Endothelial cell of umbilical vein (primary cell): ENCODE measurements around the gene ATP8A2. TPM values are rescaled to one million over a fixed set of nuclear protein-coding genes. Genes with fewer than 3 reads are reported as not detected.
"Not testable (repeated sequence)": the region's sequence is repeated elsewhere in the genome, so short reads cannot be mapped to it uniquely, and the experiment has no call there.

Source experiments
- BruUV-seq: library from RNA; stranded (reverse); fragments of 400-500 nt; replicated peaks from 2 replicates; lab custom pipeline; 2021; lab: Mats Ljungman, UMichigan
- CTCF ChIA-PET: fragments of 300-600, 350-600 bp; sonication (Branson Sonifier 250); formaldehyde crosslinking; loops from one replicate; lab custom pipeline; 2021; ENCODE audit warnings: antibody characterized with exemption, inconsistent platforms; lab: Charles Lee
- POLR2A ChIA-PET: fragments of 300-600, 350-600 bp; sonication (Branson Sonifier 250); formaldehyde crosslinking; loops from one replicate; lab custom pipeline; 2021; ENCODE audit warnings: antibody characterized with exemption, inconsistent platforms; lab: Charles Lee
- DNase-seq: peaks from one replicate; pipeline ENCODE4 v3.0.0-alpha.2; 2011; ENCODE audit warnings: low read depth, low spot score
- FAIRE-seq: peaks from 2 replicates; lab custom pipeline; 2011; peaks lifted over from hg19 to GRCh38; lab: Jason Lieb, UNC
- H2AFZ ChIP-seq: 2 replicates; pipeline ENCODE4 v1.6.0; 2012; ENCODE audit warnings: low read depth, low read length, control low read depth, inconsistent platforms
- H3K27ac ChIP-seq: 2 replicates; pipeline ENCODE4 v1.5.1; 2011; ENCODE audit warnings: low read depth, mild to moderate bottlenecking, control low read depth, low read length, moderate library complexity; ENCODE audit not compliant: insufficient read depth
- H3K27me3 ChIP-seq, 2 experiments: 2 replicates each; pipeline versions ENCODE4 v1.6.0 to v1.6.1; 2011; ENCODE audit warnings: low read length in 2 of 2, mixed read lengths in 1 of 2; ENCODE audit not compliant: control insufficient read depth in 2 of 2, insufficient read depth in 2 of 2
- H3K36me3 ChIP-seq, 2 experiments: 2 replicates in 1 of 2; 3 replicates in 1 of 2; pipeline ENCODE4 v1.5.1; 2011; ENCODE audit warnings: low read length in 2 of 2, mild to moderate bottlenecking in 1 of 2, moderate library complexity in 1 of 2; ENCODE audit not compliant: control insufficient read depth in 2 of 2, insufficient read depth in 2 of 2; ENCODE audit errors: extremely low read depth in 1 of 2
- H3K4me1 ChIP-seq: 3 replicates; pipeline ENCODE4 v1.5.1; 2011; ENCODE audit warnings: mild to moderate bottlenecking, low read length; ENCODE audit not compliant: control insufficient read depth, insufficient read depth; ENCODE audit errors: extremely low read depth
- H3K4me2 ChIP-seq: 2 replicates; pipeline ENCODE4 v1.6.1; 2011; ENCODE audit warnings: low read length, control low read depth, mixed read lengths; ENCODE audit not compliant: insufficient read depth
- H3K4me3 ChIP-seq, 3 experiments: fragments of 200-600 bp in 1 of 3; sonication (generic), shearing (Covaris generic) in 1 of 3; replicated peaks in 1 of 3; 2 replicates each; pipeline ENCODE4 v1.5.1; 2011 to 2016; ENCODE audit warnings: control low read depth in 3 of 3, low read length in 3 of 3, mild to moderate bottlenecking in 2 of 3, inconsistent platforms in 1 of 3, low read depth in 1 of 3, moderate library complexity in 1 of 3; ENCODE audit not compliant: insufficient read depth in 1 of 3
- H3K79me2 ChIP-seq: 2 replicates; pipeline ENCODE4 v1.6.0; 2012; ENCODE audit warnings: low read length, inconsistent platforms; ENCODE audit not compliant: control insufficient read depth, insufficient read depth
- H3K9ac ChIP-seq: replicated peaks from 2 replicates; pipeline ENCODE3; 2011; ENCODE audit warnings: low read length, control low read depth; ENCODE audit not compliant: insufficient read depth; ENCODE audit errors: extremely low read depth
- H3K9me1 ChIP-seq: replicated peaks from 3 replicates; pipeline ENCODE4 v1.6.0; 2011; ENCODE audit warnings: mild to moderate bottlenecking, low read length; ENCODE audit not compliant: control insufficient read depth, insufficient read depth; ENCODE audit errors: extremely low read depth
- H3K9me3 ChIP-seq: replicated peaks from 2 replicates; pipeline ENCODE4 v1.5.1; 2012; ENCODE audit warnings: low read length, inconsistent platforms; ENCODE audit not compliant: control insufficient read depth, insufficient read depth
- H4K20me1 ChIP-seq: replicated peaks from 2 replicates; pipeline ENCODE3; 2011; ENCODE audit warnings: mild to moderate bottlenecking, low read length; ENCODE audit not compliant: control insufficient read depth, insufficient read depth; ENCODE audit errors: extremely low read depth
- EZH2 ChIP-seq: IDR thresholded peaks from 2 replicates; pipeline ENCODE4 v1.6.1; 2012; ENCODE audit warnings: borderline replicate concordance, low read depth, mild to moderate bottlenecking, moderate library complexity, low read length, inconsistent platforms; ENCODE audit not compliant: severe bottlenecking
- JUN ChIP-seq: IDR thresholded peaks from 2 replicates; pipeline ENCODE4 v1.6.1; 2011; ENCODE audit warnings: borderline replicate concordance, low read depth; ENCODE audit not compliant: insufficient read length, insufficient read depth
- POLR2AphosphoS5 ChIP-seq: IDR thresholded peaks from 2 replicates; pipeline ENCODE4 v1.6.1; 2012; ENCODE audit warnings: low read depth, mild to moderate bottlenecking, control low read depth, low read length, moderate library complexity; ENCODE audit not compliant: insufficient read depth
- dilution Hi-C: fragments of 300-500 bp; cut with MboI; formaldehyde crosslinking; loops from one replicate; pipeline ENCODE4 v1.15.0; 2019; ENCODE audit warnings: low sequenced_read_pairs; ENCODE audit not compliant: extremely low pct_ligation_motif_present
- intact Hi-C: fragments of 100-400 bp; cut with micrococcal nuclease; formaldehyde crosslinking; loops from one replicate; pipeline ENCODE4 v1.10.0; 2022
- polyA plus RNA-seq, 4 experiments: library from polyadenylated mRNA; depleted of rRNA in 3 of 4; stranded (reverse) in 3 of 4; unstranded in 1 of 4; fragments of >200 nt; gene quantifications; 2 replicates each; pipeline versions ENCODE4 v1.2.1 to v1.2.3, GENCODE V29; 2011 to 2012; ENCODE audit warnings: missing spikeins in 1 of 4
- total RNA-seq: library from RNA; stranded (reverse); gene quantifications from 2 replicates; pipeline ENCODE4 v1.2.3, GENCODE V29; 2021
- TF ChIP-seq, protein P1 (sequence below), 2 donors: IDR thresholded peaks; 1 replicate in 1 of 2; 2 replicates in 1 of 2; pipeline ENCODE4 v1.5.1; 2011; ENCODE audit warnings: low read length in 2 of 2, mild to moderate bottlenecking in 2 of 2, moderate library complexity in 2 of 2, control low read depth in 1 of 2, inconsistent platforms in 1 of 2, low read depth in 1 of 2; ENCODE audit not compliant: insufficient read depth in 1 of 2; ENCODE audit errors: extremely low read depth in 1 of 2

The ATP8A2 gene
- total and polyA plus RNA-seq, 2 donors (not counting 3 experiments of a cell fraction or from before 2014, with no cell fraction given), result 0.11 to 0.49 TPM

DNA sequence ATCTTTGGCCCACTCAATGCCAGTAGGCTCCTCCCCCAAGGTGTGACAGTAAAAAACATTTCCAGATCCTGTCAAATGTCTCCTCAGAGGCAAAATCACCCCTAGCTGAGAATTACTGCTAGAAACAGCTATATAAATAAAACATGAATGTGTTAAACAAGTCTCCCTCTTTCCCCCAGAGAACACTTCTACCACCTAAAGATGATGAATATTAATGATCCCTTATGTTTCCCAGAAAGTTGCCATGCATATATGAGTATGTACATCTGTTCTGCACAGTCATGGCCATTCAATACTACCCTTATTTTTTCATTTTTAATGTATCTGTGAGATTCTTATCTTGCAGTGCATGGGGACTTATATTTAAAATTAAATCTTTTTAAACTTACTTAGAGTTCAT is 450.0 kb downstream of the ATP8A2 start:
- Histone ChIP-seq H3K27ac (no peak overlapping the region), H3K27me3 (peaks cover 0 to 6% of the 10 kb centered on the region in 2 experiments), H3K79me2 (no peaks in the 10 kb centered on the region), H3K9ac (no peak overlapping the region), H3K4me1 (no peaks in the 10 kb centered on the region), H3K4me2 (no peak overlapping the region), H4K20me1 (no peaks in the 10 kb centered on the region), H2AFZ (no peak overlapping the region), H3K36me3 (no peaks in the 10 kb centered on the region), H3K4me3 (no peak overlapping the region), H3K9me1 (no peaks in the 10 kb centered on the region), H3K9me3 (no peaks in the 10 kb centered on the region)
- POLR2A ChIA-PET, result no interaction called here
- BruUV-seq, result no TSS peak
- DNase-seq (no peak), FAIRE-seq (no peak)
- CTCF ChIA-PET, result no interaction called here
- TF ChIP-seq JUN (no peak), POLR2AphosphoS5 (no peak), EZH2 (no peak)
- TF ChIP-seq, protein P1, sequence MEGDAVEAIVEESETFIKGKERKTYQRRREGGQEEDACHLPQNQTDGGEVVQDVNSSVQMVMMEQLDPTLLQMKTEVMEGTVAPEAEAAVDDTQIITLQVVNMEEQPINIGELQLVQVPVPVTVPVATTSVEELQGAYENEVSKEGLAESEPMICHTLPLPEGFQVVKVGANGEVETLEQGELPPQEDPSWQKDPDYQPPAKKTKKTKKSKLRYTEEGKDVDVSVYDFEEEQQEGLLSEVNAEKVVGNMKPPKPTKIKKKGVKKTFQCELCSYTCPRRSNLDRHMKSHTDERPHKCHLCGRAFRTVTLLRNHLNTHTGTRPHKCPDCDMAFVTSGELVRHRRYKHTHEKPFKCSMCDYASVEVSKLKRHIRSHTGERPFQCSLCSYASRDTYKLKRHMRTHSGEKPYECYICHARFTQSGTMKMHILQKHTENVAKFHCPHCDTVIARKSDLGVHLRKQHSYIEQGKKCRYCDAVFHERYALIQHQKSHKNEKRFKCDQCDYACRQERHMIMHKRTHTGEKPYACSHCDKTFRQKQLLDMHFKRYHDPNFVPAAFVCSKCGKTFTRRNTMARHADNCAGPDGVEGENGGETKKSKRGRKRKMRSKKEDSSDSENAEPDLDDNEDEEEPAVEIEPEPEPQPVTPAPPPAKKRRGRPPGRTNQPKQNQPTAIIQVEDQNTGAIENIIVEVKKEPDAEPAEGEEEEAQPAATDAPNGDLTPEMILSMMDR (IDR thresholded peaks at IDR 0.05; ENCODE audit: extremely low read depth in 1 of 2, insufficient read depth in 1 of 2, low read depth in 1 of 2, low read length in 2 of 2), result no peak
- intact Hi-C loops, result loop anchor here (10.0 kb wide), 1 partner anchor 247 kb away; no protein-coding TSS in a partner anchor
- dilution Hi-C loops, result no loop called here

DNA sequence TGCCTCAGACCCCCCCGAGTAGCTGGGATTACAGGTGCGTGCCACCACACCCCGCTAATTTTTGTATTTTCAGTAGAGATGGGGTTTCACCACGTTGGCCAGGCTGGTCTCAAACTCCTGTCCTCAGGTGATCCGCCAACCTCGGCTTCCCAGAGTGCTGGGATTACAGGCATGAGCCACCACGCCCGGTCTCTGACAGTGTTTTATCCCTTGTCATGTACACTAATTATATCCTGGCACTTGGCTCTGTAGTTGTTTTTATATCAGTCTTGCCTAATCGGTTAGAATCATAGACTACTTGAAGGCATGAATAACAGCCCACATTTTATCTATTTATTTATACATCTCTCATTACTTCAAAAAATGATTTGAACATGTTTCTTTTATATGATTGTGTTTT is 455.4 kb downstream of the ATP8A2 start:
- H3K4me2 ChIP-seq, BruUV-seq, dilution Hi-C loops, H3K9ac ChIP-seq, H3K27ac ChIP-seq, FAIRE-seq, POLR2A ChIA-PET, H3K36me3 ChIP-seq, H3K4me1 ChIP-seq, H3K27me3 ChIP-seq, H3K9me1 ChIP-seq, H3K79me2 ChIP-seq, H3K4me3 ChIP-seq, H4K20me1 ChIP-seq, H2AFZ ChIP-seq, H3K9me3 ChIP-seq, DNase-seq: not testable (repeated sequence)
- intact Hi-C loops, result loop anchor here (10.0 kb wide), 1 partner anchor 252 kb away; no protein-coding TSS in a partner anchor
- CTCF ChIA-PET, result interaction anchor here (1.4 to 2.8 kb wide), 3 partner anchors 215 to 245 kb away, joined by 3 to 26 read pairs (median 4); no protein-coding TSS in a partner anchor
